Myocyte (in vitro differentiated cells): ENCODE data around the gene CPPED1. TPM values are rescaled to one million over a fixed set of nuclear protein-coding genes. Genes with fewer than 3 reads are reported as not detected.
"Not testable (repeated sequence)": the region's sequence is repeated elsewhere in the genome, so short reads cannot be mapped to it uniquely, and the experiment has no call there.

Experiments used
- DNase-seq: peaks from one replicate; pipeline ENCODE4 v3.0.0-alpha.2; 2012; ENCODE audit warnings: low read depth
- polyA plus RNA-seq: library from polyadenylated mRNA; unstranded; fragments of >200 nt; gene quantifications from one replicate; pipeline ENCODE4 v1.2.1, GENCODE V29; 2012; ENCODE audit warnings: missing spikeins
- total RNA-seq: library from RNA; depleted of rRNA; stranded (reverse); fragments of >200 nt; gene quantifications from 2 replicates; pipeline ENCODE4 v1.2.3, GENCODE V29; 2014

The CPPED1 gene
- 11.6 and 12.4 TPM in 2 replicates for total RNA-seq
- 12.7 TPM for polyA plus RNA-seq

GRCh38 chr16:12803203-12804093 is at the start of gene CPPED1:
CPPED1 (minus strand) TSS chr16:12803887; CDS start chr16:12803776, 111 bp downstream.
- DNase-seq = peak; percentile 96

DNA sequence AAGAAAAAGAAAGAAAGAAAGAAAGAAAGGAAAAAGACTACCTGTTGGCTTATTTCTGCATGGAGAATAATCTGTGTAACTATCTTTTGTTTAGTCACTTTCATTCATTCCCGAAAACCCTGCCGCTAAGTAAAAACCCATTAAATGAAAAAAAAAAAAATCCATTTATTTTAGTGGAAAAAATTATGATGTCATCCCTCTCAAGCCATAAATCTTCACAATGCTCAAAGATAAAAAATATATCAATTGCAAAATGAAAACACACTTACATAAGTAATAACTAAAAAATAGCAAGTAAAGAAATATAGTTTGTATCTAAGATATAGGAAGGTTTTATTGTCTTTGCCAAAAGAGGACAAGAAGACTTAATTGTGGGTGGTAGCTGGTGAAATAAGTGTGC is 46.5 kb upstream of the CPPED1 start:
- no peak for DNase-seq

- DNase-seq = no peak
These were observed 42.9 kb upstream of the CPPED1 start for GRCh38 chr16:12846592-12846991.

DNA sequence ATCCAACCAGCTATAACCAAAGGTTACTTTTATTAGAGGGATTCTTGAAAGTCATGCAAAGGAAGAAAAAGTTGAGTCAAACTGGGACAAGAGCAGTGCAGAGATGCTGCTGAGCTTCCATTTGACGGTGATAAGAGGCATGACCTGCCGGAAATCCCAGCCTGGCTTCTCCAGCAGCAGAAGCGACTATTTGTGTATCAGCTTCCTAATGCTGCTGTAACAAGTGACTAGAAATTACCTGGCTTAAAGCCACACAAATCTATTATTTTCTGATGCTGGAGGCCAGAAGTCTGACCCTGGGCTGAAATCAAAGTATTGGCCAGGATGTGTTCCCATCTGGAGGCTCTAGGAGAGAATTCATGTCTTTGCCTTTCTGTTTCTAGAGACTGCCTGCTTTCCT is 41.6 kb upstream of the CPPED1 start:
- no peak for DNase-seq

DNA sequence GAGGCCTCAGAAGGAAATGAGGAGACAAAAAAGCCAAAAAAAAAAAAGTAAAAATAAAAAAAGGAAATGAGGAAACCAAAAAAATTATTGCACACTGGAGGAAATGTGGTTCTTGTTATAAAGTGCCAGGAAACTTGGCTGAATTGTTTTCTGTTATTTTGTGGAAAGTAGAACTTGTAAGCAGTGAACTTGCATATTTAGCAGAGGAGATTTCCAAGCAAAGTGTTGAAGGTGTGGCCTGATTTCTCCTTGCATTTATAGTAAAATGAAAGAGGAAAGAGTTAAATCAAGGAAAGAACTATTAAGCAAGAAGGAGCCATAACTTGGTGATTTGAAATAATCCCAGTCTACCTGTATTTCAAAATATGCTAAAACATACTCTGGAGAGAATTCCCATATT is 34.1 kb upstream of the CPPED1 start:
- DNase-seq = no peak

- DNase-seq = no peak
These were observed 33.6 kb upstream of the CPPED1 start for GRCh38 chr16:12837291-12837690.

DNA sequence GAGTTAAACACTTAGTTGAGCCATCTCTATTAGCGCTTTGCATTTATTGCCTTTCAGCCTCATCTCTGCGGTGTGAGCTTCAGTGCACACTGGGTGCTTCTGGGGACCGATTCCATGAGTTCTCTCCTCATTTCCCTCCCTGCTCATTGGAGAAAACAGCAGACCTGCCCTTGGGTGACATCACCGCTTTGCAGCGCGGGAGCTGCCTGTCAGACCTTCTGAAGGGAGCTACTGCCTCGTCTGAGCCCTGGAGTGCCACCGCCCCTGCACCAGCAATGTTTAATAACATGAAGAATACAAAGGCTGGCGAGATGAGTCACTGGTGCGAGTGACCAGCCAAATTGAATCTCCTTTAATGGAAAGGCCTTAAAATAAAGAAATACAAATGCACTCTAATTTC is 30.2 kb upstream of the CPPED1 start:
- DNase-seq = no peak

- no peak for DNase-seq
These were observed 25.6 kb upstream of the CPPED1 start for GRCh38 chr16:12829096-12829888.

DNA sequence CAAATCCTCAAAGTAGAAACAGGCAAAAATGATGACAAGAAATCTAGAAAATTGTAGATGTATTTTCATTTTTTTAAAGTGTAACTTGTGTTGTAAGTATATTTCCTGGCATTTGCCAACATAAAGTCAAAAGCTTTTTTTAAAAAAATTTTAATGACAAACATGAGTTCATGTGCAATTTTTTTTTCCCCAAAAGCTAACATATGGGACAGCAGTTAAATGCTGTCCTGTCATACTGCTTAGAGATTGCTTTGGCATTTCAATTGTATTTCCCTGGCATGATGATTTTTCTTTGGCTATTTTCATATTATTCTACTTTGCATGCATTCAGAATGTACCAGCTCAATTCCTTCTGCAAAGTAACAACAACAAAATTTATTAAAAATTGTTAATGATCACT is 24.5 kb upstream of the CPPED1 start:
- no peak for DNase-seq

DNA sequence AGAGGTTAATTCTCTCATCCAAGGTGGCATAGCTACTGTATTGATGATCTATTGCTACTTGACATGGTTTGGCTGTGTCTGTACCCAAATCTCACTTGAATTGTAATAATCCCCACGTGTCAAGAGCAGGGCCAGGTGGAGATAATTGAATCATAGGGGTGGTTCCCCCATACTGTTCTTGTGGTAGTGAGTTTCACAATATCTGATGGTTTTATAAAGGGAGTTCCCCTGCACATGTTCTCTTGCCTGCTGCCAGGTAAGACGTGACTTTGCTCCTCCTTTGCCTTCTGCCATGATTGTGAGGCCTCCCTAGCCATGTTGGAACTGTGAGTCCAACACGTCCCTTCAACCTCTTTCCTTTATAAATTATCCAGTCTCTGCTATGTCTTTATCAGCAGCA is 22.9 kb upstream of the CPPED1 start:
- no peak for DNase-seq

DNA sequence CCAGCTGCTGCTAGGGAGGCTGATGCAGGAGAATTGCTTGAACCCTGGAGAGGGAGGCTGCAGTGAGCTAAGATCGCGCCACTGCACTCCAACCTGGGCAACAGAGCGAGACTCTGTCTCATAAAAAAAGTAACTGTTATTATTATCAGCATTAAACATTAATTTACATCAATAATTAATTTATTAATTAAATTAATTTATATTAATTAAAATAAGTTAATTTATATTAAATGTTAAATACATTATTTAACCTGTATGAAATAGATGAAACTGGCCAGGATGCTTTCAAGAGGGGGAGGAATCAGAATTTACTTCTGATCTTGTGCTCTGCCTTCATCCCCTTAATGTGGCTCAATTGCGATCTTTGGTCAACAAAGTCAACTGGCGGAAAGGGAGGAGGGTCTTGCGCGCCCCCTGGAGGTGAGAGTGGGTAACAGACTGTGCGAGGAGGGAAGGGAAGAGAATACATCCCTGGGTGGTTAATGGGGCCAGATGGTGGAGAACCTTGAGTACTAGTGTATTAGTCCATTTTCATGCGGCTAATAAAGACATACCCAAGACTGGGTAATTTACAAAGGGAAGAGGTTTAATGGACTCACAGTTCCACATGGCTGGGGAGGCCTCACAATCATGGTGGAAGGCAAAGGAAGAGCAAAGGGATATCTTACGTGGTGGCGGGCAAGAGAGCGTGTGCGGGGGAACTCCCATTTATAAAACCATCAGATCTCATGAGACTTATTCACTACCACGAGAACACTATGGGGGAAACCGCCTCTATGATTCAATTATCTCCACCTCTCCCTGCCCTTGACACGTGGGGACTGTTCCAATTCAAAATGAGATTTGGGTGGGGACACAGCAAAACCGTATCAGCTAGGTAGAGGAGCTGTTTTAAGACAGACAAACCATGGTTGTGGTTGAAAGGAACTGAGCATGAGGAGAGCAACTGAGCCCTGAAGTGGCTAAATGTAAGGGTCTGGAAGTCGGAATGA is 15.7 kb upstream of the CPPED1 start:
- peak; percentile 67 for DNase-seq

DNA sequence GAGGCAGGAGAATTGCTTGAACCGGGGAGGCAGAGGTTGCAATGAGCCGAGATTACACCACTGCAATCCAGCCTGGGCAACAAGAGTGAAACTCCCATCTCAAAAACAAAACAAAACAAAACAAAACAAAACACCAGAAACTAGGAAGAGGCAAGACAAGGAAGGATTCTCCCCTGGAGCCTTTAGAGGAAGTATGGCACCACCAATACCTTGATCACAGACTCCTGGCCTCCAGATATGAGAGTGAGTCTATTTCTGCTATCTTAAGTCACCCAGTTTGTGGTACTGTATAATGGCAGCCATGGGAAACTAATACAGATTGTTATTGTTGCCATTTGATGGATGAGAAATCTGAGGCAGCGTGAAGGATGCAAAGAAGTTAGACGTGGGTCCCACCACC is 14.6 kb upstream of the CPPED1 start:
- DNase-seq = no peak

DNA sequence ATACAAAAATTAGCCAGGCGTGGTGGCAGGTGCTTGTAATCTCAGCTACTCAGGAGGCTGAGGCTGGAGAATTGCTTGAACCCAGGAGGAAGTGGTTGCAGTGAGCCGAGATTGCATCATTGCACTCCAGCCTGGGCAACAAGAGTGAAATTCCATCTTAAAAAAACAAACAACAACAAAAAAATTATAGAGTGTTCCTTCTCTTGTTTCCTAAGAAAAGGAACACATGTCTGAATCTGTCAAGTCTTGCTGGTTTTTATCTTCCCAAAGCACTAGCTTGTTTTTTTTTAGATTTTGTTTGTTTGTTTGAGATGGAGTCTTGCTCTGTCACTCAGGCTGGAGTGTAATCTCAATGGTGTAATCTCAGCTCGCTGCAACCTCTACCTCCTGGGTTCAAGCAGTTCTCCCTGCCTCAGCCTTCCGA is 13.1 kb upstream of the CPPED1 start:
- not testable (repeated sequence) for DNase-seq

DNA sequence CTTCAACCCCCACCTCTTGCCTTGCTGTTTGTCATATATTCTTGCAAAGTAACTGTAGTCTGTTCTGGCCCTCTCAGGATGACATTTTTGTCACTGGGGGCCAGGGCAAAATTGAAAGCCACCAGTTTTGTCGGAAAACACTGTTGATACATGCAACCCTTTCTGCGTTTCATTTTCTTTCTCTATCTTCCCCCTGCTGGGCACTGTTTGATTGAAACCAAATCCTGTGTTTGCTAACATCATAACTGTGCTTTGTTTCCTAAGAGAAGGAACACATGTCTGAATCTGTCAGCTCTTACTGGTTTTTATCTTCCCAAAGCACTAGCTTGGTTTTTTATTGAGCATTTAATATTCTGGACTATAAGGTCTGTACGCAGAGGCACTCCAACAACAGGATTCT is 11.7 kb upstream of the CPPED1 start:
- no peak for DNase-seq

GRCh38 chr16:12813734-12814133 is 10.0 kb upstream of the CPPED1 start:
- not testable (repeated sequence) for DNase-seq

DNA sequence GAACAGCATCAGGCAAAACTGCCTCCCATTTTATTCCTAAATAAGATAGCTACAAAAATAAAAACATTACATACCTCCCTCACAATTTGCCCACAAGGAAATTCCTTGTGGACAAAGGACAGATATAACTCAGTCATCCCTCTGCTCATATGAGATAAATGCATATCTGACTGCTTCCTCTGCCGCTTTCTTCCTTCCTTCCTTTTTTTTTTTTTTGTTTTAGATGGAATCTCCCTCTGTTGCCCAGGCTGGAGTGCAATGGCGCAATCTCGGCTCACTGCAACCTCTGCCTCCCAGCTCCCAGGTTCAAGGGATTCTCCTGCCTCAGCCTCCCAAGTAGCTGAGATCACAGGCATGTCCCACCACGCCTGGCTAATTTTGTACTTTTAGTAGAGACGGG is 9.6 kb upstream of the CPPED1 start:
- DNase-seq = peak; percentile 41

DNA sequence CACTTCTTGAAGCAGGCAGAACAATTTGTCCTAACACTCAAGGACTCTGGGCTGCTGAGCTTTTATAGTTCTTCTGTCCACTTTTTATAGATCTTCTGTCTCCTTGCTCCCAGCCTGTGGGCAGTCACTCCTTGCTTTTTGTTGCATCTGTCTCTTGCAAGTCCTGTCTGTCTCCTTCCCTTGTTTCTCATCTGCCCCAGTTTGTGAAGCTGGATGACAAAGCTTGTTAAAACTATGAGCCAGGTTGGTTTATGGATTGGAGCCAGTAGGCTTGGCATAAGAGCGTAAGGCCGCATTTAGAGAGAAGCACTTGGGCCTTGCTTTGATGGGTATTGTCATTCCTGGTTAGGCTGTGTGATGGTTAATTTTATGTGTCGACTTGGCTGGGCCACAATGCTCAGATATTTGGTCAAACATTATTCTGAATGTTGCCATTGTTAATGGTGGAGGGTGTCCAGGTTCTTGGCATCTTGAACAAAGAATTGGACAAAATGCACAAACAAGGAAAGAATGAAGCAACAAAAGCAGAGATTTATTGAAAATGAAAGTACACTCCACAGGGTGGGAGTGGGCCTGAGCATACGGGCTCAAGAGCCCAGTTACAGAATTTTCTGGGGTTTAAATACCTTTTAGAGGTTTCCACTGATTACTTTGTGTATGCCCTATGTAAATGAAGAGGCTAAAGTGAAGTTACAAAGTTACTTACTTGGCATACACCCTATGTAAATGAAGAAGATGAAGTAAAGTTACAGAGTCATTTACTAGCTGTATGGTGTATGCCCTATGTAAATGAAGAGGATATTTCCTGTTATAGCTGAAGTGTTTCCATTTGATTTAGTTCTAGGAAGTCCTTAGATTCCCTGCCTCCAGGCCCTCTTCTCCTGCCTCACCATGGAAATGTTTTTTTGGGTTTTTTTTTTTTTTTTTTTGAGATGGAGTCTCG is 8.0 kb upstream of the CPPED1 start:
- peak; percentile 72 for DNase-seq

GRCh38 chr16:12805066-12805465 is 1.4 kb upstream of the CPPED1 start:
- DNase-seq = no peak

GRCh38 chr16:12804395-12804794 is 708 bp upstream of the CPPED1 start:
- DNase-seq = no peak

GRCh38 chr16:12802661-12803060 is 1.0 kb downstream of the CPPED1 start:
- no peak for DNase-seq
